Neural cell (in vitro differentiated cells): ENCODE data around the gene FCRLA. TPM values are rescaled to one million over a fixed set of nuclear protein-coding genes. Genes with fewer than 3 reads are reported as not detected.

Source experiments
- H2AFZ ChIP-seq: fragments of 200-600, 300-800 bp; sonication (generic), shearing (Covaris generic); 2 replicates; pipeline ENCODE4 v1.6.0; 2014; ENCODE audit warnings: low read depth, mild to moderate bottlenecking, antibody characterized with exemption, low read length, moderate library complexity
- H3F3A ChIP-seq: fragments of 200-600 bp; shearing (Covaris generic); 2 replicates; pipeline ENCODE4 v1.6.1; 2016; ENCODE audit warnings: mild to moderate bottlenecking, moderate library complexity, mixed read lengths, antibody characterized with exemption, low read length; ENCODE audit not compliant: insufficient read depth, poor library complexity, severe bottlenecking
- H3K27ac ChIP-seq: fragments of 200-600, 300-800 bp; sonication (generic), shearing (Covaris generic); 2 replicates; pipeline ENCODE4 v1.5.1; 2014; ENCODE audit warnings: mild to moderate bottlenecking, low read length, moderate library complexity
- H3K27me3 ChIP-seq: fragments of 300-800, 200-600 bp; sonication (generic), shearing (Covaris generic); 2 replicates; pipeline ENCODE4 v1.6.0; 2014; ENCODE audit warnings: mild to moderate bottlenecking, low read depth, low read length, moderate library complexity; ENCODE audit not compliant: insufficient read depth
- H3K36me3 ChIP-seq: fragments of 300-800, 200-600 bp; sonication (generic), shearing (Covaris generic); 2 replicates; pipeline ENCODE4 v1.5.1; 2014; ENCODE audit warnings: mild to moderate bottlenecking, antibody characterized with exemption, low read length, moderate library complexity; ENCODE audit not compliant: insufficient read depth
- H3K4me2 ChIP-seq: fragments of 300-800, 200-600 bp; sonication (generic), shearing (Covaris generic); 2 replicates; pipeline ENCODE4 v1.6.0; 2014; ENCODE audit warnings: mild to moderate bottlenecking, low read length
- H3K4me3 ChIP-seq: fragments of 300-800, 200-600 bp; sonication (generic), shearing (Covaris generic); 2 replicates; pipeline ENCODE4 v1.5.1; 2014; ENCODE audit warnings: mild to moderate bottlenecking, low read length, moderate library complexity
- H3K79me2 ChIP-seq: fragments of 200-600 bp; shearing (Covaris generic); replicated peaks from 2 replicates; pipeline ENCODE4 v1.6.0; 2014; ENCODE audit warnings: mild to moderate bottlenecking, low read length, moderate library complexity; ENCODE audit not compliant: insufficient read depth
- H3K9ac ChIP-seq: fragments of 300-800, 200-600 bp; sonication (generic), shearing (Covaris generic); 2 replicates; pipeline ENCODE4 v1.6.1; 2016; ENCODE audit warnings: mild to moderate bottlenecking, low read length, mixed read lengths
- H3K9me2 ChIP-seq: fragments of 200-600 bp; shearing (Covaris generic); 2 replicates; pipeline ENCODE4 v1.6.1; 2016; ENCODE audit warnings: mild to moderate bottlenecking, low read length, mixed read lengths; ENCODE audit not compliant: insufficient read depth
- H3K9me3 ChIP-seq: fragments of 200-600, 300-800 bp; sonication (generic), shearing (Covaris generic); 2 replicates; pipeline ENCODE4 v1.6.1; 2016; ENCODE audit warnings: mild to moderate bottlenecking, mixed run types, low read length, moderate library complexity, mixed read lengths
- H4K20me1 ChIP-seq: fragments of 200-600 bp; shearing (Covaris generic); 2 replicates; pipeline ENCODE4 v1.6.1; 2016; ENCODE audit warnings: mild to moderate bottlenecking, mixed run types; ENCODE audit not compliant: insufficient read depth
- EP300 ChIP-seq: fragments of 450-650 bp; conservative IDR thresholded peaks from 2 replicates; pipeline ENCODE4 v1.6.1; 2014; ENCODE audit warnings: antibody characterized with exemption, mild to moderate bottlenecking, moderate library complexity; ENCODE audit not compliant: poor library complexity, severe bottlenecking
- EZH2 ChIP-seq: fragments of 200-600, 300-800 bp; shearing (Covaris generic), sonication (generic); IDR thresholded peaks from 2 replicates; pipeline ENCODE4 v1.6.1; 2014; ENCODE audit warnings: antibody characterized with exemption, low read length, borderline replicate concordance, mild to moderate bottlenecking; ENCODE audit not compliant: insufficient read depth, poor library complexity, severe bottlenecking
- MXI1 ChIP-seq: fragments of 450-650 bp; conservative IDR thresholded peaks from 2 replicates; pipeline ENCODE4 v1.6.1; 2014; ENCODE audit warnings: antibody characterized with exemption, mild to moderate bottlenecking; ENCODE audit not compliant: poor library complexity, severe bottlenecking
- POLR2AphosphoS5 ChIP-seq: IDR thresholded peaks from 2 replicates; pipeline ENCODE4 v1.6.1; 2012
- RAD21 ChIP-seq: fragments of 450-650 bp; conservative IDR thresholded peaks from 2 replicates; pipeline ENCODE4 v1.6.1; 2014; ENCODE audit warnings: antibody characterized with exemption, mild to moderate bottlenecking, moderate library complexity
- SMC3 ChIP-seq: fragments of 450-650 bp; conservative IDR thresholded peaks from 2 replicates; pipeline ENCODE4 v1.6.1; 2014; ENCODE audit warnings: antibody characterized with exemption, mild to moderate bottlenecking, moderate library complexity; ENCODE audit not compliant: poor library complexity
- TAF1 ChIP-seq: IDR thresholded peaks from 2 replicates; pipeline ENCODE4 v1.6.1; 2012; ENCODE audit warnings: low read depth
- polyA plus RNA-seq: library from polyadenylated mRNA; depleted of rRNA; stranded (reverse); fragments of >200 nt; gene quantifications from 2 replicates; pipeline ENCODE4 v1.2.3, GENCODE V29; 2014
- TF ChIP-seq, protein P1 (sequence below): IDR thresholded peaks from 2 replicates; pipeline ENCODE4 v1.6.1; 2012; ENCODE audit warnings: borderline replicate concordance
- TF ChIP-seq, protein P2 (sequence below): fragments of 450-650 bp; IDR thresholded peaks from 2 replicates; pipeline ENCODE4 v1.5.1; 2014; ENCODE audit warnings: antibody characterized with exemption, mild to moderate bottlenecking, moderate library complexity; ENCODE audit not compliant: poor library complexity, severe bottlenecking

The FCRLA gene
- polyA plus RNA-seq, 1 donor from 2014 or later = not detected

DNA sequence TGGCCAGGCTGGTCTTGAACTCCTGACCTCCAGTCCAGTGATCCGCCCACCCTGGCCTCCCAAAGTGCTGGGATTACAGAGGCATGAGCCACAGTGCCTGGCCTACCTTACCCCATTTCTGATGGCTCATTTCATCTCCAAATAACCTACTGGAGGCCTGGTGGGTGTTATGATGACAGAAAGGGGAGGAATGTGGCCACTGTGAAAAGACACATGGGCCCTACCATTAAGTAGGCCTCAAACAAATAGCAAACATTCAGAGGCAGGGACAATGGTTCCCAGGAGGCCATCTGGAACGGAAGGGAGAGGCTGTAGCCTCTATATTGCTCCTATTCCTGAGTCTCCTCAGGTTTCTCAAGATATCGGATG, 932 bp upstream of the FCRLA start:
- no peak overlapping the region for H3K4me3 ChIP-seq

DNA sequence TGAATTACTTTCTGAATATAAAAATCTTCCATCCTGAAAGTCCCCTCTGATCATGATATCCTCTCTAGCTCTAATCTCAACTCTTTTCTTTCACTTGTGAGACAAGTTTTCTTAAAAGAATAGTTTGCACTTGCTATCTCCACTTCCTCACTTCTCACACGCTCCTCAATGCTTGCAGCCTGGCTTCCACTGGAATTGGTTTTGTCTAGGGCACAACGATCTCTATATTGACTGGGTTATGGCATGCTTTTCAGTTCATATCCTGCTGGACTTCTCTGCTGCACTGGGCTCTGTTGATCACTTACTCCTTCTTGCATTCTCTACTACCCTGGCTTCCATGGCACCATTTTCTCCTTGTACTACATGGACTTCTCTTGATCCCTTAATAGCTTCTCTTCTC, 474 bp downstream of the FCRLA start:
- H3K9me2 ChIP-seq = no peaks in the 10 kb centered on the region
- no peaks in the 10 kb centered on the region for H3K9me3 ChIP-seq
- no peak overlapping the region for H3K9ac ChIP-seq
- H3K79me2 ChIP-seq = no peaks in the 10 kb centered on the region
- no peaks in the 10 kb centered on the region for H3K27me3 ChIP-seq
- TF ChIP-seq, protein P1, sequence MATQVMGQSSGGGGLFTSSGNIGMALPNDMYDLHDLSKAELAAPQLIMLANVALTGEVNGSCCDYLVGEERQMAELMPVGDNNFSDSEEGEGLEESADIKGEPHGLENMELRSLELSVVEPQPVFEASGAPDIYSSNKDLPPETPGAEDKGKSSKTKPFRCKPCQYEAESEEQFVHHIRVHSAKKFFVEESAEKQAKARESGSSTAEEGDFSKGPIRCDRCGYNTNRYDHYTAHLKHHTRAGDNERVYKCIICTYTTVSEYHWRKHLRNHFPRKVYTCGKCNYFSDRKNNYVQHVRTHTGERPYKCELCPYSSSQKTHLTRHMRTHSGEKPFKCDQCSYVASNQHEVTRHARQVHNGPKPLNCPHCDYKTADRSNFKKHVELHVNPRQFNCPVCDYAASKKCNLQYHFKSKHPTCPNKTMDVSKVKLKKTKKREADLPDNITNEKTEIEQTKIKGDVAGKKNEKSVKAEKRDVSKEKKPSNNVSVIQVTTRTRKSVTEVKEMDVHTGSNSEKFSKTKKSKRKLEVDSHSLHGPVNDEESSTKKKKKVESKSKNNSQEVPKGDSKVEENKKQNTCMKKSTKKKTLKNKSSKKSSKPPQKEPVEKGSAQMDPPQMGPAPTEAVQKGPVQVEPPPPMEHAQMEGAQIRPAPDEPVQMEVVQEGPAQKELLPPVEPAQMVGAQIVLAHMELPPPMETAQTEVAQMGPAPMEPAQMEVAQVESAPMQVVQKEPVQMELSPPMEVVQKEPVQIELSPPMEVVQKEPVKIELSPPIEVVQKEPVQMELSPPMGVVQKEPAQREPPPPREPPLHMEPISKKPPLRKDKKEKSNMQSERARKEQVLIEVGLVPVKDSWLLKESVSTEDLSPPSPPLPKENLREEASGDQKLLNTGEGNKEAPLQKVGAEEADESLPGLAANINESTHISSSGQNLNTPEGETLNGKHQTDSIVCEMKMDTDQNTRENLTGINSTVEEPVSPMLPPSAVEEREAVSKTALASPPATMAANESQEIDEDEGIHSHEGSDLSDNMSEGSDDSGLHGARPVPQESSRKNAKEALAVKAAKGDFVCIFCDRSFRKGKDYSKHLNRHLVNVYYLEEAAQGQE = no peak
- TF ChIP-seq SMC3 = no peak
- TF ChIP-seq, protein P2, sequence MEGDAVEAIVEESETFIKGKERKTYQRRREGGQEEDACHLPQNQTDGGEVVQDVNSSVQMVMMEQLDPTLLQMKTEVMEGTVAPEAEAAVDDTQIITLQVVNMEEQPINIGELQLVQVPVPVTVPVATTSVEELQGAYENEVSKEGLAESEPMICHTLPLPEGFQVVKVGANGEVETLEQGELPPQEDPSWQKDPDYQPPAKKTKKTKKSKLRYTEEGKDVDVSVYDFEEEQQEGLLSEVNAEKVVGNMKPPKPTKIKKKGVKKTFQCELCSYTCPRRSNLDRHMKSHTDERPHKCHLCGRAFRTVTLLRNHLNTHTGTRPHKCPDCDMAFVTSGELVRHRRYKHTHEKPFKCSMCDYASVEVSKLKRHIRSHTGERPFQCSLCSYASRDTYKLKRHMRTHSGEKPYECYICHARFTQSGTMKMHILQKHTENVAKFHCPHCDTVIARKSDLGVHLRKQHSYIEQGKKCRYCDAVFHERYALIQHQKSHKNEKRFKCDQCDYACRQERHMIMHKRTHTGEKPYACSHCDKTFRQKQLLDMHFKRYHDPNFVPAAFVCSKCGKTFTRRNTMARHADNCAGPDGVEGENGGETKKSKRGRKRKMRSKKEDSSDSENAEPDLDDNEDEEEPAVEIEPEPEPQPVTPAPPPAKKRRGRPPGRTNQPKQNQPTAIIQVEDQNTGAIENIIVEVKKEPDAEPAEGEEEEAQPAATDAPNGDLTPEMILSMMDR = no peak
- no peak for TF ChIP-seq TAF1
- TF ChIP-seq MXI1 = no peak
- TF ChIP-seq RAD21 = no peak
- no peak for TF ChIP-seq POLR2AphosphoS5
- H2AFZ ChIP-seq = no peak overlapping the region
- no peak overlapping the region for H3K4me3 ChIP-seq
- H3K4me2 ChIP-seq = no peak overlapping the region
- no peak overlapping the region for H3K27ac ChIP-seq
- no peaks in the 10 kb centered on the region for H3F3A ChIP-seq
- H3K36me3 ChIP-seq = no peaks in the 10 kb centered on the region
- H4K20me1 ChIP-seq = no peaks in the 10 kb centered on the region

More for the DNA sequence above, 932 bp upstream of the FCRLA start:
- Histone ChIP-seq H2AFZ (no peak overlapping the region), H3F3A (no peaks in the 10 kb centered on the region), H3K9me2 (no peaks in the 10 kb centered on the region), H3K4me2 (no peak overlapping the region), H3K9ac (no peak overlapping the region), H3K27me3 (no peaks in the 10 kb centered on the region), H4K20me1 (no peaks in the 10 kb centered on the region), H3K36me3 (no peaks in the 10 kb centered on the region), H3K9me3 (no peaks in the 10 kb centered on the region), H3K79me2 (no peaks in the 10 kb centered on the region), H3K27ac (no peak overlapping the region)
- TF ChIP-seq POLR2AphosphoS5 = no peak
- TF ChIP-seq RAD21 = no peak
- TF ChIP-seq, protein P1 = no peak
- no peak for TF ChIP-seq EP300
- TF ChIP-seq TAF1 = no peak
- no peak for TF ChIP-seq SMC3
- TF ChIP-seq, protein P2 = no peak
- no peak for TF ChIP-seq EZH2
- no peak for TF ChIP-seq MXI1
